Measurements from ENCODE around the gene LIMA1.

LIMA1 gene

DNA sequence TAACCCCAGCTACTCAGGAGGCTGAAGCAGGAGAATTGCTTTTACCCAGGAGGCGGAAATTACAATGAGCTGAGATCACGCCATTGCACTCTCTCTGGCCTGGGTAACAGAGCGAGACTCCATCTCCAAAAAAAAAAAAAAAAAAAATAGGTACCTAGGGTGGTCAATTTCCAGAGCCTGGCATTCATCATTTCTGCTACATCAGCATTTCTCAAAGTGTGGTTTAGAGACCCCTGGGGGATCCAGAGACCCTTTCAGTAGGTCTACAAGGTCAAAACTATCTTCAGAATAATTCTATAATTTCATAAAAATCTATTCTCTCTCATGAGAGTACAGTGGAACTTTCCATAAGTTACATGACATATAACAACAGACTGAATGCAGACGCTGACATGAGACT is 136.0 kb downstream of the LIMA1 start:
- ATAC-seq, result no peak
- TF ChIP-seq, protein P1, sequence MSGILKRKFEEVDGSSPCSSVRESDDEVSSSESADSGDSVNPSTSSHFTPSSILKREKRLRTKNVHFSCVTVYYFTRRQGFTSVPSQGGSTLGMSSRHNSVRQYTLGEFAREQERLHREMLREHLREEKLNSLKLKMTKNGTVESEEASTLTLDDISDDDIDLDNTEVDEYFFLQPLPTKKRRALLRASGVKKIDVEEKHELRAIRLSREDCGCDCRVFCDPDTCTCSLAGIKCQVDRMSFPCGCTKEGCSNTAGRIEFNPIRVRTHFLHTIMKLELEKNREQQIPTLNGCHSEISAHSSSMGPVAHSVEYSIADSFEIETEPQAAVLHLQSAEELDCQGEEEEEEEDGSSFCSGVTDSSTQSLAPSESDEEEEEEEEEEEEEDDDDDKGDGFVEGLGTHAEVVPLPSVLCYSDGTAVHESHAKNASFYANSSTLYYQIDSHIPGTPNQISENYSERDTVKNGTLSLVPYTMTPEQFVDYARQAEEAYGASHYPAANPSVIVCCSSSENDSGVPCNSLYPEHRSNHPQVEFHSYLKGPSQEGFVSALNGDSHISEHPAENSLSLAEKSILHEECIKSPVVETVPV (CRISPR knock-in tag; IDR thresholded peaks at IDR 0.05), result no peak
- TF ChIP-seq ZNF8 (CRISPR knock-in tag; IDR thresholded peaks at IDR 0.05), result no peak

GRCh38 chr12:50145439-50145838 is 137.9 kb downstream of the LIMA1 start:
- TF ChIP-seq, protein P2, sequence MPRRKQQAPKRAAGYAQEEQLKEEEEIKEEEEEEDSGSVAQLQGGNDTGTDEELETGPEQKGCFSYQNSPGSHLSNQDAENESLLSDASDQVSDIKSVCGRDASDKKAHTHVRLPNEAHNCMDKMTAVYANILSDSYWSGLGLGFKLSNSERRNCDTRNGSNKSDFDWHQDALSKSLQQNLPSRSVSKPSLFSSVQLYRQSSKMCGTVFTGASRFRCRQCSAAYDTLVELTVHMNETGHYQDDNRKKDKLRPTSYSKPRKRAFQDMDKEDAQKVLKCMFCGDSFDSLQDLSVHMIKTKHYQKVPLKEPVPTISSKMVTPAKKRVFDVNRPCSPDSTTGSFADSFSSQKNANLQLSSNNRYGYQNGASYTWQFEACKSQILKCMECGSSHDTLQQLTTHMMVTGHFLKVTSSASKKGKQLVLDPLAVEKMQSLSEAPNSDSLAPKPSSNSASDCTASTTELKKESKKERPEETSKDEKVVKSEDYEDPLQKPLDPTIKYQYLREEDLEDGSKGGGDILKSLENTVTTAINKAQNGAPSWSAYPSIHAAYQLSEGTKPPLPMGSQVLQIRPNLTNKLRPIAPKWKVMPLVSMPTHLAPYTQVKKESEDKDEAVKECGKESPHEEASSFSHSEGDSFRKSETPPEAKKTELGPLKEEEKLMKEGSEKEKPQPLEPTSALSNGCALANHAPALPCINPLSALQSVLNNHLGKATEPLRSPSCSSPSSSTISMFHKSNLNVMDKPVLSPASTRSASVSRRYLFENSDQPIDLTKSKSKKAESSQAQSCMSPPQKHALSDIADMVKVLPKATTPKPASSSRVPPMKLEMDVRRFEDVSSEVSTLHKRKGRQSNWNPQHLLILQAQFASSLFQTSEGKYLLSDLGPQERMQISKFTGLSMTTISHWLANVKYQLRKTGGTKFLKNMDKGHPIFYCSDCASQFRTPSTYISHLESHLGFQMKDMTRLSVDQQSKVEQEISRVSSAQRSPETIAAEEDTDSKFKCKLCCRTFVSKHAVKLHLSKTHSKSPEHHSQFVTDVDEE (CRISPR knock-in tag; IDR thresholded peaks at IDR 0.05), result no peak
- TF ChIP-seq PPARA (CRISPR knock-in tag; IDR thresholded peaks at IDR 0.05; ENCODE audit: borderline replicate concordance), result no peak
- TF ChIP-seq, protein P3, sequence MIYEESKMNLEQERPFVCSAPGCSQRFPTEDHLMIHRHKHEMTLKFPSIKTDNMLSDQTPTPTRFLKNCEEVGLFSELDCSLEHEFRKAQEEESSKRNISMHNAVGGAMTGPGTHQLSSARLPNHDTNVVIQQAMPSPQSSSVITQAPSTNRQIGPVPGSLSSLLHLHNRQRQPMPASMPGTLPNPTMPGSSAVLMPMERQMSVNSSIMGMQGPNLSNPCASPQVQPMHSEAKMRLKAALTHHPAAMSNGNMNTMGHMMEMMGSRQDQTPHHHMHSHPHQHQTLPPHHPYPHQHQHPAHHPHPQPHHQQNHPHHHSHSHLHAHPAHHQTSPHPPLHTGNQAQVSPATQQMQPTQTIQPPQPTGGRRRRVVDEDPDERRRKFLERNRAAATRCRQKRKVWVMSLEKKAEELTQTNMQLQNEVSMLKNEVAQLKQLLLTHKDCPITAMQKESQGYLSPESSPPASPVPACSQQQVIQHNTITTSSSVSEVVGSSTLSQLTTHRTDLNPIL (CRISPR knock-in tag; IDR thresholded peaks at IDR 0.05; ENCODE audit: low read depth), result no peak
- TF ChIP-seq PATZ1 (CRISPR knock-in tag; IDR thresholded peaks at IDR 0.05; ENCODE audit: borderline replicate concordance), result no peak
- no peak for TF ChIP-seq ZNF70 (CRISPR knock-in tag; IDR thresholded peaks at IDR 0.05)
- no peak for TF ChIP-seq SNAI2 (CRISPR knock-in tag; IDR thresholded peaks at IDR 0.05)
- TF ChIP-seq ZNF565 (CRISPR knock-in tag; conservative IDR thresholded peaks at IDR 0.05; ENCODE audit: low read depth), result no peak
- TF ChIP-seq POU6F1 (CRISPR knock-in tag; IDR thresholded peaks at IDR 0.05; ENCODE audit: borderline replicate concordance, low read depth), result no peak
- no peak for TF ChIP-seq BACH2 (CRISPR knock-in tag; IDR thresholded peaks at IDR 0.05; ENCODE audit: borderline replicate concordance)
- TF ChIP-seq ZFP30 (CRISPR knock-in tag; IDR thresholded peaks at IDR 0.05), result no peak
- no peak for TF ChIP-seq ZNF8 (CRISPR knock-in tag; IDR thresholded peaks at IDR 0.05)
- TF ChIP-seq TOX (CRISPR knock-in tag; IDR thresholded peaks at IDR 0.05; ENCODE audit: borderline replicate concordance), result no peak
- no peak for TF ChIP-seq ZC3H10 (CRISPR knock-in tag; IDR thresholded peaks at IDR 0.05)
- TF ChIP-seq ZFP3 (CRISPR knock-in tag; IDR thresholded peaks at IDR 0.05), result no peak
- no peak for TF ChIP-seq CSDC2 (CRISPR knock-in tag; IDR thresholded peaks at IDR 0.05)
- ATAC-seq, result no peak

GRCh38 chr12:50142993-50143392 is 140.3 kb downstream of the LIMA1 start:
- no peak for ATAC-seq
- TF ChIP-seq ZFP3 (CRISPR knock-in tag; IDR thresholded peaks at IDR 0.05), result no peak
- TF ChIP-seq ESRRG (CRISPR knock-in tag; IDR thresholded peaks at IDR 0.05), result no peak
- TF ChIP-seq ZNF70 (CRISPR knock-in tag; IDR thresholded peaks at IDR 0.05), result no peak
- TF ChIP-seq, protein P3 (CRISPR knock-in tag; IDR thresholded peaks at IDR 0.05; ENCODE audit: low read depth), result no peak
- TF ChIP-seq RARB (CRISPR knock-in tag; IDR thresholded peaks at IDR 0.05), result no peak
- no peak for TF ChIP-seq ARNTL (CRISPR knock-in tag; IDR thresholded peaks at IDR 0.05; ENCODE audit: borderline replicate concordance, low read depth)
- TF ChIP-seq ZC3H10 (CRISPR knock-in tag; IDR thresholded peaks at IDR 0.05), result no peak
- TF ChIP-seq ISL1 (CRISPR knock-in tag; IDR thresholded peaks at IDR 0.05), result no peak
- no peak for TF ChIP-seq PATZ1 (CRISPR knock-in tag; IDR thresholded peaks at IDR 0.05; ENCODE audit: borderline replicate concordance)
- no peak for TF ChIP-seq BACH2 (CRISPR knock-in tag; IDR thresholded peaks at IDR 0.05; ENCODE audit: borderline replicate concordance)
- no peak for TF ChIP-seq TCF4 (CRISPR knock-in tag; IDR thresholded peaks at IDR 0.05; ENCODE audit: borderline replicate concordance)
- TF ChIP-seq SNAI2 (CRISPR knock-in tag; IDR thresholded peaks at IDR 0.05), result no peak
- no peak for TF ChIP-seq CSDC2 (CRISPR knock-in tag; IDR thresholded peaks at IDR 0.05)
- TF ChIP-seq, protein P2 (CRISPR knock-in tag; IDR thresholded peaks at IDR 0.05), result no peak
- TF ChIP-seq ZNF8 (CRISPR knock-in tag; IDR thresholded peaks at IDR 0.05), result no peak
